ENCODE measurements around the gene DNAJC19. TPM values are rescaled to one million over a fixed set of nuclear protein-coding genes. Genes with fewer than 3 reads are reported as not detected.

Gene DNAJC19
- polyA plus RNA-seq, 1 experiment: 41.0 TPM

DNA sequence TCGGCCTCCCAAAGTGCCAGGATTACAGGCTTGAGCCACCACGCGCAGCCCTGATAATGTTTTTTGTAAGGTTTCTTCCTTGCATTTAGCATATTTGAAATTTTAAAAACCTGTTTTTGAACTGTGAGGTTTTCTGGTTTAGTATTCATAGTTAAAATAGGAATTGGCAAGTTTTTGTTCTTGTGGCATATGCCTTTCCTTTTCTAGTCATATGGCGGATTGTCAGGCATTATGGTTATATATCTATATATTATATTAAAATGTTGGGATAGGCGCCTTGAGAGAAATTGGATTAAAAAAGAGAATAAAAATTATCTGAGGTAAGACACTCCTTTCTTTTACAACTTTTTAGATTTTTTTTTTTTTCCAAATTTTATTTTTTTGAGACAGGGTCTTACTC lies 48.7 kb downstream of the DNAJC19 start:
- TF ChIP-seq, protein P1, sequence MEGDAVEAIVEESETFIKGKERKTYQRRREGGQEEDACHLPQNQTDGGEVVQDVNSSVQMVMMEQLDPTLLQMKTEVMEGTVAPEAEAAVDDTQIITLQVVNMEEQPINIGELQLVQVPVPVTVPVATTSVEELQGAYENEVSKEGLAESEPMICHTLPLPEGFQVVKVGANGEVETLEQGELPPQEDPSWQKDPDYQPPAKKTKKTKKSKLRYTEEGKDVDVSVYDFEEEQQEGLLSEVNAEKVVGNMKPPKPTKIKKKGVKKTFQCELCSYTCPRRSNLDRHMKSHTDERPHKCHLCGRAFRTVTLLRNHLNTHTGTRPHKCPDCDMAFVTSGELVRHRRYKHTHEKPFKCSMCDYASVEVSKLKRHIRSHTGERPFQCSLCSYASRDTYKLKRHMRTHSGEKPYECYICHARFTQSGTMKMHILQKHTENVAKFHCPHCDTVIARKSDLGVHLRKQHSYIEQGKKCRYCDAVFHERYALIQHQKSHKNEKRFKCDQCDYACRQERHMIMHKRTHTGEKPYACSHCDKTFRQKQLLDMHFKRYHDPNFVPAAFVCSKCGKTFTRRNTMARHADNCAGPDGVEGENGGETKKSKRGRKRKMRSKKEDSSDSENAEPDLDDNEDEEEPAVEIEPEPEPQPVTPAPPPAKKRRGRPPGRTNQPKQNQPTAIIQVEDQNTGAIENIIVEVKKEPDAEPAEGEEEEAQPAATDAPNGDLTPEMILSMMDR (IDR thresholded peaks at IDR 0.05; ENCODE audit: low read depth, low read length): no peak
- ChIA-PET CTCF (interaction anchor here (0.6 kb wide), 1 partner anchor 30 kb away, joined by 4 read pairs; no protein-coding TSS in a partner anchor), POLR2A (no interaction called here)
- no peak for DNase-seq (ENCODE audit: low read depth, low spot score)
- Histone ChIP-seq H3K4me3 (ENCODE audit: low read depth, low read length) (no peak overlapping the region), H3K27ac (ENCODE audit: low read depth, low read length) (no peak overlapping the region), H3K27me3 (ENCODE audit: control insufficient read depth, insufficient read depth, low read length) (no peaks in the 10 kb centered on the region), H3K9me3 (ENCODE audit: control insufficient read depth, insufficient read depth, low read length) (no peaks in the 10 kb centered on the region)

DNA sequence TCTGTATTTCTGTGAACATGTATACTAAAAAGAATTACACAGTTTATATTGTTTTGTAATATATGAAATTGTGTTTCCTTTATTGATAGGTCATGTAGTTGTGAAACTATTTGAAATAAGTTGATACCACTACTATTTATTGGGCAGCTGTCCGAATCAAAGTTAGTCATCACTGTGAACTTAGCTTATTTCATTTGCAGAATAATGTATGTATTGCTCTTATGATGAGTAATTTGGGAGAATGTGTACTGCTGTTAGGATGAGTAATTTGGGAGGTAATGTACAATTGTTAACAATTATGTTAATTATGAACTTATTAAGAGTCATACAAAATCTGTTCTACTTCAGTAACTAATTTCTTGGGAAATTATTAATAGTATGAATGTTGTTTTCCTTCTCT lies 54.9 kb downstream of the DNAJC19 start:
- DNase-seq (ENCODE audit: low read depth, low spot score): no peak
- CTCF ChIA-PET: interaction anchor here (3.1 kb wide), 1 partner anchor 23 kb away, joined by 18 read pairs; the partner anchor contains the start of gene FXR1
- POLR2A ChIA-PET: interaction anchor here (0.8 kb wide), 1 partner anchor 22 kb away, joined by 4 read pairs; the partner anchor contains the start of gene FXR1
- no peaks in the 10 kb centered on the region for H3K9me3 ChIP-seq (ENCODE audit: control insufficient read depth, insufficient read depth, low read length)
- no peaks in the 10 kb centered on the region for H3K27me3 ChIP-seq (ENCODE audit: control insufficient read depth, insufficient read depth, low read length)
- TF ChIP-seq, protein P1 (IDR thresholded peaks at IDR 0.05; ENCODE audit: low read depth, low read length): no peak
- H3K27ac ChIP-seq (ENCODE audit: low read depth, low read length): no peak overlapping the region
- H3K4me3 ChIP-seq (ENCODE audit: low read depth, low read length): no peak overlapping the region

Other genes starting within 250 kb of the DNAJC19 start
- gene FXR1, start 77.1 kb downstream of the DNAJC19 start, polyA plus RNA-seq (2011; rRNA removed): 163 and 205 TPM in 2 replicates

Data from AG04450 (cell line).